SJCRH30 (cell line): Measurements from ENCODE around the gene NR2F6. TPM values are rescaled to one million over a fixed set of nuclear protein-coding genes. Genes with fewer than 3 reads are reported as not detected.

Source experiments
- DNase-seq, 2 experiments: peaks; one replicate each; pipeline ENCODE4 v3.0.0-alpha.2; 2015 to 2020
- H3K27ac ChIP-seq: fragments of 250-450 bp; sonication (Bioruptor Pico); 2 replicates; pipeline ENCODE4 v1.5.1; 2020; ENCODE audit warnings: mild to moderate bottlenecking, moderate library complexity
- H3K27me3 ChIP-seq: fragments of 250-450 bp; sonication (Bioruptor Pico); 2 replicates; pipeline ENCODE4 v1.5.1; 2020; ENCODE audit warnings: mild to moderate bottlenecking, moderate library complexity
- H3K36me3 ChIP-seq: fragments of 250-450 bp; sonication (Bioruptor Pico); 2 replicates; pipeline ENCODE4 v1.5.1; 2020; ENCODE audit warnings: mild to moderate bottlenecking, moderate library complexity
- H3K4me1 ChIP-seq: fragments of 250-450 bp; sonication (Bioruptor Pico); 2 replicates; pipeline ENCODE4 v1.5.1; 2020; ENCODE audit warnings: mild to moderate bottlenecking, moderate library complexity
- H3K4me3 ChIP-seq: fragments of 250-450 bp; sonication (Bioruptor Pico); 2 replicates; pipeline ENCODE4 v1.5.1; 2020; ENCODE audit warnings: mild to moderate bottlenecking, moderate library complexity
- H3K9me3 ChIP-seq: fragments of 250-450 bp; sonication (Bioruptor Pico); replicated peaks from 2 replicates; pipeline ENCODE4 v1.5.1; 2020; ENCODE audit warnings: mild to moderate bottlenecking, moderate library complexity
- total RNA-seq: library from RNA; depleted of rRNA; stranded (reverse); fragments of >200 nt; shearing (Covaris generic); gene quantifications from 2 replicates; pipeline ENCODE4 v1.2.3, GENCODE V29; 2014

The NR2F6 gene
- total RNA-seq, 1 experiment from 2014 or later = 41.0 TPM

- no peak overlapping the region for H3K27ac ChIP-seq
Observed at GRCh38 chr19:17237747-17238706, 7.7 kb downstream of the NR2F6 start.

GRCh38 chr19:17236811-17237543, 8.7 kb downstream of the NR2F6 start:
- no peaks in the 10 kb centered on the region for H3K27me3 ChIP-seq
- no peaks in the 10 kb centered on the region for H3K4me1 ChIP-seq
- peaks cover 49% of the 10 kb centered on the region for H3K36me3 ChIP-seq
- no peak overlapping the region for H3K27ac ChIP-seq
- no peak overlapping the region for H3K4me3 ChIP-seq
- no peaks in the 10 kb centered on the region for H3K9me3 ChIP-seq
- no peak for DNase-seq

More at GRCh38 chr19:17237747-17238706, 7.7 kb downstream of the NR2F6 start:
- H3K4me1 ChIP-seq = no peaks in the 10 kb centered on the region
- no peak for DNase-seq
- no peaks in the 10 kb centered on the region for H3K9me3 ChIP-seq
- H3K36me3 ChIP-seq = peaks cover 40% of the 10 kb centered on the region
- H3K27me3 ChIP-seq = no peaks in the 10 kb centered on the region
- H3K4me3 ChIP-seq = no peak overlapping the region

GRCh38 chr19:17235971-17236777, 9.5 kb downstream of the NR2F6 start:
- H3K36me3 ChIP-seq = peaks cover 53% of the 10 kb centered on the region
- no peaks in the 10 kb centered on the region for H3K9me3 ChIP-seq
- no peak for DNase-seq
- no peaks in the 10 kb centered on the region for H3K27me3 ChIP-seq
- no peaks in the 10 kb centered on the region for H3K4me1 ChIP-seq
- no peak overlapping the region for H3K27ac ChIP-seq
- H3K4me3 ChIP-seq = no peak overlapping the region

GRCh38 chr19:17235300-17235970, 10.3 kb downstream of the NR2F6 start:
- Histone ChIP-seq H3K36me3 (peaks cover 61% of the 10 kb centered on the region), H3K4me1 (no peaks in the 10 kb centered on the region), H3K27me3 (no peaks in the 10 kb centered on the region), H3K9me3 (no peaks in the 10 kb centered on the region), H3K4me3 (no peak overlapping the region), H3K27ac (no peak overlapping the region)
- DNase-seq = no peak

- no peak overlapping the region for H3K4me3 ChIP-seq
- no peak for DNase-seq
- peaks cover 58% of the 10 kb centered on the region for H3K36me3 ChIP-seq
Observed at GRCh38 chr19:17234911-17235299, 10.8 kb downstream of the NR2F6 start.

GRCh38 chr19:17232258-17232657, 13.5 kb downstream of the NR2F6 start:
- DNase-seq = no peak
- Histone ChIP-seq H3K36me3 (peaks cover 45% of the 10 kb centered on the region), H3K27ac (no peak overlapping the region), H3K4me3 (no peak overlapping the region), H3K9me3 (no peaks in the 10 kb centered on the region), H3K27me3 (no peaks in the 10 kb centered on the region), H3K4me1 (no peaks in the 10 kb centered on the region)

More at GRCh38 chr19:17234911-17235299, 10.8 kb downstream of the NR2F6 start:
- H3K4me1 ChIP-seq = no peaks in the 10 kb centered on the region
- H3K27me3 ChIP-seq = no peaks in the 10 kb centered on the region
- H3K9me3 ChIP-seq = no peaks in the 10 kb centered on the region
- no peak overlapping the region for H3K27ac ChIP-seq

GRCh38 chr19:17229890-17230289, 15.8 kb downstream of the NR2F6 start:
- H3K27ac ChIP-seq = no peak overlapping the region
- H3K4me3 ChIP-seq = no peak overlapping the region
- no peaks in the 10 kb centered on the region for H3K27me3 ChIP-seq
- no peaks in the 10 kb centered on the region for H3K4me1 ChIP-seq
- H3K9me3 ChIP-seq = no peaks in the 10 kb centered on the region
- no peak for DNase-seq
- peaks cover 34% of the 10 kb centered on the region for H3K36me3 ChIP-seq

- Histone ChIP-seq H3K27ac (no peak overlapping the region), H3K4me3 (no peak overlapping the region), H3K36me3 (peaks cover 19% of the 10 kb centered on the region), H3K27me3 (no peaks in the 10 kb centered on the region), H3K4me1 (no peaks in the 10 kb centered on the region), H3K9me3 (no peaks in the 10 kb centered on the region)
- DNase-seq = no peak
Observed at GRCh38 chr19:17227798-17228367, 17.8 kb downstream of the NR2F6 start.

GRCh38 chr19:17226002-17226933, 19.5 kb downstream of the NR2F6 start, which contains the start of gene OCEL1:
OCEL1 (plus strand) TSS chr19:17226226; CDS start chr19:17226248, 22 bp downstream.
- 0 out of 2 replicates have a peak, but pooled peaks cover 3% of the 10 kb centered on the region for H3K27me3 ChIP-seq
- H3K27ac ChIP-seq = peak within 1 kb of the TSS; percentile 46

GRCh38 chr19:17225053-17225452, 20.7 kb downstream of the NR2F6 start:
- H3K4me1 ChIP-seq = no peaks in the 10 kb centered on the region
- no peak for DNase-seq

More at GRCh38 chr19:17226002-17226933, 19.5 kb downstream of the NR2F6 start, which contains the start of gene OCEL1:
- Histone ChIP-seq H3K4me1 (no peaks in the 10 kb centered on the region), H3K36me3 (peaks cover 7% of the 10 kb centered on the region), H3K4me3 (peak within 1 kb of the TSS; percentile 68), H3K9me3 (no peaks in the 10 kb centered on the region)
- DNase-seq = peak; percentile 99

GRCh38 chr19:17220207-17220758, 25.4 kb downstream of the NR2F6 start:
- no peaks in the 10 kb centered on the region for H3K4me1 ChIP-seq
- no peak overlapping the region for H3K27ac ChIP-seq
- peaks cover 8% of the 10 kb centered on the region; the same call in 1 of the 2 replicates for H3K36me3 ChIP-seq
- 0 out of 2 replicates have a peak, but pooled peaks cover 3% of the 10 kb centered on the region for H3K27me3 ChIP-seq
- no peak for DNase-seq
- no peak overlapping the region for H3K4me3 ChIP-seq
- no peaks in the 10 kb centered on the region for H3K9me3 ChIP-seq

More at GRCh38 chr19:17225053-17225452, 20.7 kb downstream of the NR2F6 start:
- Histone ChIP-seq H3K36me3 (no peaks in the 10 kb centered on the region), H3K27me3 (0 out of 2 replicates have a peak, but pooled peaks cover 3% of the 10 kb centered on the region), H3K4me3 (peak overlapping the region; percentile 68), H3K9me3 (no peaks in the 10 kb centered on the region), H3K27ac (no peak overlapping the region)

GRCh38 chr19:17219286-17219685, 26.4 kb downstream of the NR2F6 start:
- no peak overlapping the region for H3K4me3 ChIP-seq
- no peak overlapping the region for H3K27ac ChIP-seq
- H3K27me3 ChIP-seq = 0 out of 2 replicates have a peak, but pooled peaks cover 3% of the 10 kb centered on the region
- peaks cover 8% of the 10 kb centered on the region; the same call in 1 of the 2 replicates for H3K36me3 ChIP-seq
- H3K9me3 ChIP-seq = no peaks in the 10 kb centered on the region
- no peak for DNase-seq
- H3K4me1 ChIP-seq = peaks cover 3% of the 10 kb centered on the region; the same call in 1 of the 2 replicates
